Measurements from ENCODE around the gene HS1BP3.

HS1BP3 gene

GRCh38 chr2:20678780-20679179 lies 27.9 kb upstream of the HS1BP3 start:
- DNase-seq (ENCODE audit: low spot score) = no peak
- TF ChIP-seq CTCF (IDR thresholded peaks at IDR 0.05; ENCODE audit: extremely low read depth, missing control alignments) = no peak

- no peak for TF ChIP-seq CTCF (IDR thresholded peaks at IDR 0.05; ENCODE audit: extremely low read depth, missing control alignments)
Observed at GRCh38 chr2:20678086-20678395, 27.1 kb upstream of the HS1BP3 start.

GRCh38 chr2:20677301-20678085 lies 26.6 kb upstream of the HS1BP3 start:
- no peak for TF ChIP-seq CTCF (IDR thresholded peaks at IDR 0.05; ENCODE audit: extremely low read depth, missing control alignments)
- no peak for DNase-seq (ENCODE audit: low spot score)

More at GRCh38 chr2:20678086-20678395, 27.1 kb upstream of the HS1BP3 start:
- no peak for DNase-seq (ENCODE audit: low spot score)

GRCh38 chr2:20676353-20677215 lies 25.7 kb upstream of the HS1BP3 start:
- no peak for TF ChIP-seq CTCF (IDR thresholded peaks at IDR 0.05; ENCODE audit: extremely low read depth, missing control alignments)
- DNase-seq (ENCODE audit: low spot score) = no peak

GRCh38 chr2:20675701-20676352 lies 24.9 kb upstream of the HS1BP3 start:
- no peak for DNase-seq (ENCODE audit: low spot score)
- TF ChIP-seq CTCF (IDR thresholded peaks at IDR 0.05; ENCODE audit: extremely low read depth, missing control alignments) = no peak

GRCh38 chr2:20674974-20675679 lies 24.2 kb upstream of the HS1BP3 start:
- no peak for DNase-seq (ENCODE audit: low spot score)
- TF ChIP-seq CTCF (IDR thresholded peaks at IDR 0.05; ENCODE audit: extremely low read depth, missing control alignments) = no peak
